ENCODE results near the gene ATP6AP1.

- TF ChIP-seq CTCF (IDR thresholded peaks at IDR 0.05; ENCODE audit: low read depth, low read length): no peak
- no peak for TF ChIP-seq MAX (IDR thresholded peaks at IDR 0.05; ENCODE audit: low read depth, low read length)
- TF ChIP-seq POLR2A (IDR thresholded peaks at IDR 0.05; ENCODE audit: extremely low read depth, insufficient read length): no peak
- TF ChIP-seq MYC (IDR thresholded peaks at IDR 0.05; ENCODE audit: low read depth, low read length): no peak
These were observed 19.1 kb upstream of the ATP6AP1 start, which contains the start of gene DNASE1L1 for GRCh38 chrX:154409222-154409871.
